SH-SY5Y (cell line): Measurements from ENCODE around the gene CALML5.

Experiments used
- GATA2 ChIP-seq: IDR thresholded peaks from 2 replicates; pipeline ENCODE4 v1.6.1; 2011; ENCODE audit warnings: mild to moderate bottlenecking, low read depth, low read length
- GATA3 ChIP-seq: IDR thresholded peaks from 2 replicates; pipeline ENCODE4 v1.6.1; 2011; ENCODE audit warnings: low read depth, mild to moderate bottlenecking, low read length, moderate library complexity

DNA sequence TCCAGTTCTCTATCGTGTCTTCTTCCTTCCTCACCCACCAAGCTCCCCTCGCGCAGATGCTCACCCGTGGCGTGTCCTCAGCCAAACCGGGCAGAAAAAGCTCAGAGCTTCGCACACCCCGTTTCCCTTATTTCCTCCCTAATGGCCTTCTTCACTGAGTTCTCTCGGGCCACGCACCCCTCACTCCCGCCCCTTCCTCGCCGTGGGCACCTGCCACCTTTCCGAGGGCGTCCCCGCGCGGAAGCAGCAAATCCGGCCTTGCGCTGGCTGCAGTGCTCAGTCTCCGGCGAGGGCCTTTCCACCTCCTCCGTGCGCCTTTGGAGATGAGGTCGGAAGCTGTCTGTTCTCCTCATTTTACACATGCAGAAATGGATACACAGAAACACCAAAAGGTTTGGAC is 13.0 kb upstream of the CALML5 start:
- no peak for TF ChIP-seq GATA3
- TF ChIP-seq GATA2, result no peak
